ENCODE measurements around the gene DST.

DST gene

GRCh38 chr6:56424542-56425083 lies 218.1 kb downstream of the DST start:
- no peak for DNase-seq

- DNase-seq, result no peak
Observed at GRCh38 chr6:56424064-56424463, 218.6 kb downstream of the DST start.

GRCh38 chr6:56420296-56420695 lies 222.4 kb downstream of the DST start:
- no peak for DNase-seq

GRCh38 chr6:56419191-56419590 lies 223.5 kb downstream of the DST start:
- no peak for DNase-seq

GRCh38 chr6:56417823-56418222 lies 224.9 kb downstream of the DST start:
- DNase-seq, result no peak

- DNase-seq, result no peak
Observed at GRCh38 chr6:56416247-56416646, 226.4 kb downstream of the DST start.

GRCh38 chr6:56408976-56409375 lies 233.7 kb downstream of the DST start:
- DNase-seq, result no peak
